SK-N-SH (cell line): ENCODE measurements around the gene TBX1. TPM values are rescaled to one million over a fixed set of nuclear protein-coding genes. Genes with fewer than 3 reads are reported as not detected.

Experiments
- CTCF ChIA-PET: fragments of 300-600, 350-600 bp; formaldehyde crosslinking; extraction: SDS; loops from one replicate; lab custom pipeline; 2021; lab: Yijun Ruan, JAX
- POLR2A ChIA-PET: fragments of 350-600 bp; sonication (Branson Sonifier 250); formaldehyde crosslinking; extraction: SDS; loops from one replicate; lab custom pipeline; 2020; ENCODE audit warnings: antibody characterized with exemption, inconsistent platforms; lab: Yijun Ruan, JAX
- DNase-seq: peaks from one replicate; pipeline ENCODE4 v3.0.0; 2012
- H2AFZ ChIP-seq: fragments of 200-600 bp; sonication (generic); 2 replicates; pipeline ENCODE4 v1.8.1; 2016; ENCODE audit warnings: antibody characterized with exemption, mild to moderate bottlenecking, low read depth
- H3F3A ChIP-seq: fragments of 200-600 bp; sonication (generic); replicated peaks from 2 replicates; pipeline ENCODE3; 2016; ENCODE audit warnings: antibody characterized with exemption, mild to moderate bottlenecking; ENCODE audit not compliant: insufficient read depth
- H3K27ac ChIP-seq, 2 experiments: fragments of 200-500 bp in 1 of 2; fragments of 200-600 bp in 1 of 2; sonication (Bioruptor generic) in 1 of 2; sonication (generic), shearing (Covaris generic) in 1 of 2; 2 replicates each; pipeline versions ENCODE4 v1.5.1 to v1.6.1; 2014 to 2016; ENCODE audit warnings: low read depth in 2 of 2, inconsistent platforms in 1 of 2, low read length in 1 of 2, mild to moderate bottlenecking in 1 of 2, mixed read lengths in 1 of 2
- H3K27me3 ChIP-seq: fragments of 200-600 bp; sonication (generic), shearing (Covaris generic); 2 replicates; pipeline ENCODE4 v1.6.1; 2016; ENCODE audit warnings: mixed run types; ENCODE audit not compliant: insufficient read depth
- H3K36me3 ChIP-seq, 2 experiments: fragments of 200-500 bp in 1 of 2; fragments of 200-600 bp in 1 of 2; sonication (Bioruptor generic) in 1 of 2; sonication (generic) in 1 of 2; replicated peaks in 1 of 2; 2 replicates each; pipeline versions ENCODE3 to v1.5.1; 2014 to 2016; ENCODE audit warnings: low read length in 1 of 2, mild to moderate bottlenecking in 1 of 2; ENCODE audit not compliant: insufficient read depth in 2 of 2, control insufficient read depth in 1 of 2
- H3K4me1 ChIP-seq, 2 experiments: fragments of 200-500 bp in 1 of 2; fragments of 200-600 bp in 1 of 2; sonication (Bioruptor generic) in 1 of 2; sonication (generic), shearing (Covaris generic) in 1 of 2; 2 replicates each; pipeline versions ENCODE4 v1.5.1 to v1.6.1; 2014 to 2016; ENCODE audit warnings: low read depth in 1 of 2, low read length in 1 of 2, mixed run types in 1 of 2; ENCODE audit not compliant: insufficient read depth in 2 of 2, control insufficient read depth in 1 of 2
- H3K4me2 ChIP-seq: fragments of 200-600 bp; sonication (generic), shearing (Covaris generic); 2 replicates; pipeline ENCODE4 v1.6.1; 2017; ENCODE audit warnings: mixed run types
- H3K4me3 ChIP-seq, 2 experiments: fragments of 200-500 bp in 1 of 2; fragments of 200-600 bp in 1 of 2; sonication (Bioruptor generic) in 1 of 2; sonication (generic), shearing (Covaris generic) in 1 of 2; 2 replicates each; pipeline versions ENCODE4 v1.5.1 to v1.8.1; 2014 to 2016; ENCODE audit warnings: low read depth in 2 of 2, inconsistent platforms in 1 of 2, low read length in 1 of 2, mild to moderate bottlenecking in 1 of 2, mixed read lengths in 1 of 2, moderate library complexity in 1 of 2
- H3K79me2 ChIP-seq: fragments of 200-600 bp; sonication (generic); 2 replicates; pipeline ENCODE4 v1.8.1; 2017; ENCODE audit warnings: mild to moderate bottlenecking; ENCODE audit not compliant: insufficient read depth
- H3K9ac ChIP-seq: fragments of 200-600 bp; sonication (generic); 2 replicates; pipeline ENCODE4 v1.6.1; 2017; ENCODE audit warnings: mixed run types
- H3K9me2 ChIP-seq: fragments of 200-600 bp; sonication (generic); 2 replicates; pipeline ENCODE4 v1.6.1; 2017; ENCODE audit warnings: mixed run types
- H3K9me3 ChIP-seq: fragments of 200-600 bp; sonication (generic); 2 replicates; pipeline ENCODE4 v1.6.1; 2017; ENCODE audit warnings: mixed run types, mild to moderate bottlenecking, moderate library complexity
- H4K20me1 ChIP-seq: fragments of 200-600 bp; sonication (generic); 2 replicates; pipeline ENCODE4 v1.6.1; 2017; ENCODE audit warnings: mild to moderate bottlenecking, mixed run types; ENCODE audit not compliant: insufficient read depth
- CTCF ChIP-seq: fragments of 200-600 bp; sonication (generic); IDR thresholded peaks from 2 replicates; pipeline ENCODE4 v1.6.1; 2017; ENCODE audit warnings: antibody characterized with exemption, mild to moderate bottlenecking, moderate library complexity
- ELF1 ChIP-seq: IDR thresholded peaks from 2 replicates; pipeline ENCODE4 v1.4.0; 2012
- GABPA ChIP-seq: IDR thresholded peaks from 2 replicates; pipeline ENCODE4 v1.4.0; 2012; ENCODE audit warnings: low read depth, mild to moderate bottlenecking
- GATA2 ChIP-seq: sonication (generic); formaldehyde crosslinking; IDR thresholded peaks from 2 replicates; pipeline ENCODE4 v1.5.0; 2020; ENCODE audit warnings: mild to moderate bottlenecking, missing genetic modification reagents
- MEF2A ChIP-seq: IDR thresholded peaks from 2 replicates; pipeline ENCODE4 v1.4.0; 2012; ENCODE audit warnings: low read depth, borderline replicate concordance
- MXI1 ChIP-seq: IDR thresholded peaks from 2 replicates; pipeline ENCODE4 v1.6.1; 2012; ENCODE audit warnings: mild to moderate bottlenecking, low read depth, low read length, improper control_type of control experiment
- NFIC ChIP-seq: IDR thresholded peaks from 2 replicates; pipeline ENCODE4 v1.4.0; 2012; ENCODE audit warnings: borderline replicate concordance
- NRF1 ChIP-seq: IDR thresholded peaks from 2 replicates; pipeline ENCODE4 v1.6.1; 2012; ENCODE audit warnings: low read depth, mild to moderate bottlenecking, low read length
- RAD21 ChIP-seq: IDR thresholded peaks from 2 replicates; pipeline ENCODE4 v1.6.1; 2012; ENCODE audit warnings: mild to moderate bottlenecking, low read length
- RCOR1 ChIP-seq: fragments of 150-350 bp; IDR thresholded peaks from 2 replicates; pipeline ENCODE4 v1.6.1; 2017; ENCODE audit warnings: antibody characterized with exemption, low read length
- SMC3 ChIP-seq: IDR thresholded peaks from 2 replicates; pipeline ENCODE4 v1.6.1; 2012; ENCODE audit warnings: low read depth, low read length, improper control_type of control experiment
- TEAD4 ChIP-seq: IDR thresholded peaks from 2 replicates; pipeline ENCODE4 v1.4.0; 2012; ENCODE audit warnings: mild to moderate bottlenecking, borderline replicate concordance; ENCODE audit not compliant: insufficient read depth
- WGBS: methylation state at CpG from one replicate; pipeline ENCODE4 v1.1.6; 2017; ENCODE audit warnings: low lambda C conversion rate; 5-methylcytosine and 5-hydroxymethylcytosine counted together
- polyA plus RNA-seq, 3 experiments: library from polyadenylated mRNA; depleted of rRNA; stranded (reverse); fragments of >200 nt; gene quantifications; 2 replicates each; pipeline ENCODE4 v1.2.3, GENCODE V29; 2012

The TBX1 gene
- polyA plus RNA-seq, 1 of the 3 experiments (the other 2 are of a cell fraction), result not detected

GRCh38 chr22:19730655-19731360, 29.8 kb upstream of the TBX1 start:
- Histone ChIP-seq H3K4me3 (peak overlapping the region; percentile 47 to 65; a peak in 3 of 4 replicates), H3K27me3 (no peaks in the 10 kb centered on the region), H3K9me2 (no peaks in the 10 kb centered on the region), H4K20me1 (no peaks in the 10 kb centered on the region), H3K9ac (peak overlapping the region; percentile 66), H3K36me3 (no peaks in the 10 kb centered on the region), H3K79me2 (no peaks in the 10 kb centered on the region), H3K9me3 (no peaks in the 10 kb centered on the region), H3K4me1 (peaks cover 0 to 26% of the 10 kb centered on the region in 2 experiments; a peak in 1 of 4 replicates), H3F3A (no peaks in the 10 kb centered on the region), H3K4me2 (peak overlapping the region; percentile 95), H2AFZ (peak overlapping the region; percentile 95), H3K27ac (no peak overlapping the region)
- TF ChIP-seq CTCF (peak; percentile 91), RAD21 (peak; percentile 97), GATA2 (CRISPR knock-in tag) (peak; percentile 37; the same call in 1 of the 2 replicates), NRF1 (0 out of 2 replicates have a peak, but pooled peaks have one; percentile 15), ELF1 (no peak), NFIC (no peak), SMC3 (peak; percentile 99), MXI1 (peak; percentile 71)
- DNase-seq, result peak; percentile 96
- 4% methylated on average over 26 of the region's 48 CpGs for WGBS
- CTCF ChIA-PET, result interaction anchor here (0.5 to 5.9 kb wide), 89 partner anchors 10 to 584 kb away, joined by 3 to 297 read pairs (median 6); partner anchors contain the start of genes COMT, GNB1L, RTL10 and TBX1
- POLR2A ChIA-PET, result interaction anchor here (0.6 to 1.3 kb wide), 4 partner anchors 146 to 180 kb away, joined by 3 to 10 read pairs (median 4); no protein-coding TSS in a partner anchor

- CTCF ChIA-PET, result interaction anchor here (0.6 to 5.9 kb wide), 64 partner anchors 10 to 359 kb away, joined by 3 to 297 read pairs (median 10); partner anchors contain the start of genes COMT, GNB1L, RTL10 and TBX1
- POLR2A ChIA-PET, result interaction anchor here (1.1 kb wide), 1 partner anchor 179 kb away, joined by 10 read pairs; no protein-coding TSS in a partner anchor
- Histone ChIP-seq H3K27me3 (no peaks in the 10 kb centered on the region), H4K20me1 (no peaks in the 10 kb centered on the region), H3K9ac (no peak overlapping the region), H3F3A (no peaks in the 10 kb centered on the region), H3K9me2 (no peaks in the 10 kb centered on the region), H3K4me1 (peaks cover 0 to 26% of the 10 kb centered on the region in 2 experiments; a peak in 1 of 4 replicates), H3K36me3 (no peaks in the 10 kb centered on the region), H3K4me3 (no peak overlapping the region), H3K4me2 (0 out of 2 replicates have a peak overlapping the region, but pooled peaks have one; percentile 95), H2AFZ (no peak overlapping the region), H3K9me3 (no peaks in the 10 kb centered on the region), H3K79me2 (no peaks in the 10 kb centered on the region), H3K27ac (no peak overlapping the region)
- no peak for DNase-seq
- TF ChIP-seq RCOR1 (no peak), TEAD4 (no peak), MEF2A (no peak), GABPA (no peak)
- TF ChIP-seq, all 33 proteins: peak for 0
- 87% methylated on average over 9 of the region's 21 CpGs for WGBS
These were observed 29.0 kb upstream of the TBX1 start for GRCh38 chr22:19731361-19732135.
